Liver (tissue), 9 donors: Measurements from ENCODE around the gene DCT. TPM values are rescaled to one million over a fixed set of nuclear protein-coding genes. Genes with fewer than 3 reads are reported as not detected.

Experiments used
- DNase-seq: peaks from one replicate; pipeline ENCODE4 v3.0.0-alpha.2; 2017; ENCODE audit warnings: low spot score
- H3K27ac ChIP-seq, 2 donors: one replicate each; pipeline ENCODE4 v1.7.0; 2013; ENCODE audit warnings: inconsistent platforms in 2 of 2, low read length in 2 of 2, control low read depth in 1 of 2, low read depth in 1 of 2, mild to moderate bottlenecking in 1 of 2
- H3K27me3 ChIP-seq, 4 donors: one replicate each; pipeline versions ENCODE4 v1.6.1 to v1.7.0; 2013; ENCODE audit warnings: low read length in 3 of 4, inconsistent platforms in 1 of 4, mild to moderate bottlenecking in 1 of 4, moderate library complexity in 1 of 4; ENCODE audit not compliant: control insufficient read depth in 4 of 4, insufficient read depth in 4 of 4
- H3K36me3 ChIP-seq, 4 donors: one replicate each; pipeline versions ENCODE4 v1.6.1 to v1.7.0; 2013; ENCODE audit warnings: low read length in 3 of 4, mild to moderate bottlenecking in 3 of 4, low read depth in 1 of 4, moderate library complexity in 1 of 4; ENCODE audit not compliant: control insufficient read depth in 4 of 4, insufficient read depth in 3 of 4
- H3K4me1 ChIP-seq, 4 donors: one replicate each; pipeline versions ENCODE4 v1.6.1 to v1.7.0; 2013; ENCODE audit warnings: low read length in 3 of 4, mild to moderate bottlenecking in 3 of 4, moderate library complexity in 1 of 4; ENCODE audit not compliant: control insufficient read depth in 4 of 4, insufficient read depth in 4 of 4
- H3K4me3 ChIP-seq, 3 donors: one replicate each; pipeline versions ENCODE4 v1.6.1 to v1.7.0; 2013; ENCODE audit warnings: low read length in 3 of 3, control low read depth in 1 of 3, low read depth in 1 of 3, mild to moderate bottlenecking in 1 of 3
- H3K9ac ChIP-seq, 2 donors: one replicate each; pipeline ENCODE4 v1.7.0; 2013; ENCODE audit warnings: low read length in 2 of 2, mild to moderate bottlenecking in 2 of 2, moderate library complexity in 2 of 2, control low read depth in 1 of 2, low read depth in 1 of 2
- H3K9me3 ChIP-seq, 4 donors: one replicate each; pipeline versions ENCODE4 v1.6.1 to v1.7.0; 2013; ENCODE audit warnings: low read length in 3 of 4; ENCODE audit not compliant: control insufficient read depth in 4 of 4
- EGR1 ChIP-seq, 2 donors: IDR thresholded peaks; 2 replicates each; pipeline ENCODE4 v1.6.1; 2016 to 2018; ENCODE audit warnings: antibody characterized with exemption in 2 of 2, low read depth in 2 of 2
- FOXA2 ChIP-seq: IDR thresholded peaks from 2 replicates; pipeline ENCODE4 v1.6.1; 2016; ENCODE audit warnings: antibody characterized with exemption
- GABPA ChIP-seq, 2 donors: IDR thresholded peaks in 1 of 2; conservative IDR thresholded peaks in 1 of 2; 2 replicates each; pipeline ENCODE4 v1.6.1; 2016; ENCODE audit warnings: antibody characterized with exemption in 2 of 2, mild to moderate bottlenecking in 1 of 2, moderate library complexity in 1 of 2
- HNF4A ChIP-seq, 2 donors: conservative IDR thresholded peaks; 2 replicates each; pipeline ENCODE4 v1.6.1; 2016; ENCODE audit warnings: antibody characterized with exemption in 2 of 2, mild to moderate bottlenecking in 2 of 2
- HNF4G ChIP-seq: IDR thresholded peaks from 2 replicates; pipeline ENCODE4 v1.6.1; 2016; ENCODE audit warnings: antibody characterized with exemption
- JUND ChIP-seq, 2 donors: IDR thresholded peaks; 2 replicates each; pipeline ENCODE4 v1.6.1; 2016; ENCODE audit warnings: antibody characterized with exemption in 2 of 2
- NR2F2 ChIP-seq: IDR thresholded peaks from 2 replicates; pipeline ENCODE4 v1.6.1; 2016; ENCODE audit warnings: antibody characterized with exemption
- RAD21 ChIP-seq, 2 donors: IDR thresholded peaks; 2 replicates each; pipeline ENCODE4 v1.6.1; 2016; ENCODE audit warnings: antibody characterized with exemption in 2 of 2, mild to moderate bottlenecking in 2 of 2
- REST ChIP-seq: IDR thresholded peaks from 2 replicates; pipeline ENCODE4 v1.6.1; 2016; ENCODE audit warnings: antibody characterized with exemption, mild to moderate bottlenecking
- RXRA ChIP-seq, 2 donors: IDR thresholded peaks; 2 replicates each; pipeline ENCODE4 v1.6.1; 2017 to 2018; ENCODE audit warnings: antibody characterized with exemption in 2 of 2, mild to moderate bottlenecking in 1 of 2
- TAF1 ChIP-seq: conservative IDR thresholded peaks from 2 replicates; pipeline ENCODE4 v1.6.1; 2016; ENCODE audit warnings: antibody characterized with exemption, mild to moderate bottlenecking
- YY1 ChIP-seq: IDR thresholded peaks from 2 replicates; pipeline ENCODE4 v1.6.1; 2016; ENCODE audit warnings: antibody characterized with exemption, mild to moderate bottlenecking
- ZBTB33 ChIP-seq: IDR thresholded peaks from 2 replicates; pipeline ENCODE4 v1.6.1; 2016; ENCODE audit warnings: antibody characterized with exemption
- WGBS: extraction: QIAGEN DNeasy Blood & Tissue Kit; methylation state at CpG from one replicate; pipeline ENCODE4 v1.1.7; 2013; 5-methylcytosine and 5-hydroxymethylcytosine counted together
- polyA plus RNA-seq, 2 donors: library from polyadenylated mRNA; stranded (reverse) in 1 of 2; unstranded in 1 of 2; fragments of 200-250 nt in 1 of 2; fragments of >200 nt in 1 of 2; fragmentation: Nextera tagmentation in 1 of 2; extraction: Ambion mirVana in 1 of 2; gene quantifications; one replicate each; pipeline versions ENCODE4 v1.2.1 to v1.2.3, GENCODE V29; 2013 to 2015
- total RNA-seq, 2 donors: library from RNA; depleted of rRNA; stranded (reverse); fragments of >200 nt; gene quantifications; one replicate each; pipeline ENCODE4 v1.2.3, GENCODE V29; 2014
- TF ChIP-seq, protein P1 (sequence below): IDR thresholded peaks from 2 replicates; pipeline ENCODE4 v1.6.1; 2016; ENCODE audit warnings: antibody characterized with exemption
- TF ChIP-seq, protein P2 (sequence below): IDR thresholded peaks from 2 replicates; pipeline ENCODE4 v1.6.1; 2016; ENCODE audit warnings: antibody characterized with exemption
- TF ChIP-seq, protein P3 (sequence below): fragments of 150-350 bp; IDR thresholded peaks from 2 replicates; pipeline ENCODE4 v1.5.1; 2017; ENCODE audit warnings: improper control_type of control experiment, low read depth, low read length; ENCODE audit not compliant: missing input control
- donor health status: healthy.
- donor health status: healthy.
- donor health status: healthy.
- donor health status: healthy.
- donor health status: healthy.

Gene DCT
- total and polyA plus RNA-seq, 4 donors: 0.08 to 0.19 TPM; not detected in 2

DNA sequence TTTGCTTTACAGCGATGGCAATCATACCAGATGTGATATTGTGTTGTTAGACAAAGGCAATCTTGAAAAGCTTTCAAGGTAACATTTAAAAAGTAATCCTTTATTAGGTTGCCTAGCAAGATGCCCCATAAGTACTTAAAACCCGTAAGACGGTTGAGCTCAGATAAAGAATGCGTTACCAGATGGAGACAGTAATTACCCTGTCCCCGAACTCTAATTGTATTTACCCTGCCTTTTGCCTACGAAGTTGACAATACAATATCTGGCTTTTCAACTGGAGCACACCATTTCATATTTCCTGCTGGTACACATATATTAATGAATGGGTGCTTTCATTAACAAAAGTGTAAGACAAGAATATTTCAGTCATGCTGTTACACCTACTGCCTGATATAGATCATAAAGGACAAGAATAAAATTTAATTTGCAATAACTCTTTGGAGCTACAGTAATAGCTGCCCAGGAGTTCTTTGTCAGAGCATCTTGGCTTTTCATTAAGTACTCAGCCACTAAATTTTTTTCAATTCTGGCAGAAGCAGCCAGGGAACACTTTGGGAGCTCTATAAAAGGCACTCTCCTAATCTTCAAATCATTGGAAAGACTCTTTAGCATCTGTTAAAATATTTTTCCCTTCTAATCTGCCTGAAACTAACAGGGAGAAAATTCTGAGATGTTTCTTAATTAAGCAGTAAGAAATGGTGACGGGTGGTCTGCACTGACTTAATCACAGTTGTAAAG lies 63.8 kb downstream of the DCT start (continued):
- TF ChIP-seq JUND (IDR thresholded peaks at IDR 0.05) (no peak), EGR1 (IDR thresholded peaks at IDR 0.05; ENCODE audit: low read depth in 2 of 2) (no peak), HNF4G (no peak), NR2F2 (no peak), TAF1 (no peak), FOXA2 (no peak), GABPA (IDR thresholded peaks at IDR 0.05 in 1 of 2, conservative IDR thresholded peaks at IDR 0.05 in 1 of 2) (no peak)
- TF ChIP-seq, protein P1, sequence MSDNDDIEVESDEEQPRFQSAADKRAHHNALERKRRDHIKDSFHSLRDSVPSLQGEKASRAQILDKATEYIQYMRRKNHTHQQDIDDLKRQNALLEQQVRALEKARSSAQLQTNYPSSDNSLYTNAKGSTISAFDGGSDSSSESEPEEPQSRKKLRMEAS: no peak
- TF ChIP-seq, protein P2, sequence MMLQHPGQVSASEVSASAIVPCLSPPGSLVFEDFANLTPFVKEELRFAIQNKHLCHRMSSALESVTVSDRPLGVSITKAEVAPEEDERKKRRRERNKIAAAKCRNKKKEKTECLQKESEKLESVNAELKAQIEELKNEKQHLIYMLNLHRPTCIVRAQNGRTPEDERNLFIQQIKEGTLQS: no peak

- TF ChIP-seq, protein P2: no peak
- no peak for TF ChIP-seq TAF1
- DNase-seq: no peak
- 61% methylated on average over 4 of the region's 4 CpGs for WGBS
- H3K4me1 ChIP-seq: no peaks in the 10 kb centered on the region
- H3K36me3 ChIP-seq: no peaks in the 10 kb centered on the region
- no peak overlapping the region for H3K9ac ChIP-seq
- no peaks in the 10 kb centered on the region for H3K9me3 ChIP-seq
- no peaks in the 10 kb centered on the region for H3K27me3 ChIP-seq
- no peak overlapping the region for H3K4me3 ChIP-seq
- no peak overlapping the region for H3K27ac ChIP-seq
These were observed 64.8 kb downstream of the DCT start for GRCh38 chr13:94414708-94415107.

DNA sequence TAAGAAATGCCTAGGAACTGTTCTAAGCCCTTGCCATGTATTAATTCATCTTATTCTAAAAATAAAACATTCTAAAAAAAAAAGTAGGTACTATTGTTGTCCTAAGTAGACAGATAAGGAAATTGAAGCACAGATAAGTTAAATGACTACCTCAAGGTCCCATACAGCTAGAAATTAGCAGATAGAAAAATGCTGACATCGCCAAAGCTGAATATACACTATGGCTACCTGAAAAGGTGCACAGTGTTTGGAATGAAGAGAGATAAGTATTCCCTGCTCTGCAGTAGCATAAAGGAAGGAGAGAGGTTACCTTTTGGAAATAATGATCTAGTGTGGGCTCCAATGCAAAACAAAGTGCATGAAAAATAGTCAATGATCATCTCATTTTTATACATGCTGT lies 65.3 kb downstream of the DCT start:
- H3K9me3 ChIP-seq: no peaks in the 10 kb centered on the region
- no peak overlapping the region for H3K4me3 ChIP-seq
- no peak overlapping the region for H3K27ac ChIP-seq
- DNase-seq: no peak
- TF ChIP-seq HNF4A (conservative IDR thresholded peaks at IDR 0.05) (no peak), JUND (IDR thresholded peaks at IDR 0.05) (no peak), RXRA (IDR thresholded peaks at IDR 0.05) (no peak), REST (no peak), TAF1 (no peak), RAD21 (IDR thresholded peaks at IDR 0.05) (no peak), YY1 (no peak), ZBTB33 (no peak), FOXA2 (no peak), NR2F2 (no peak)
- TF ChIP-seq, protein P2: no peak
- TF ChIP-seq, protein P1: no peak
- TF ChIP-seq, protein P3, sequence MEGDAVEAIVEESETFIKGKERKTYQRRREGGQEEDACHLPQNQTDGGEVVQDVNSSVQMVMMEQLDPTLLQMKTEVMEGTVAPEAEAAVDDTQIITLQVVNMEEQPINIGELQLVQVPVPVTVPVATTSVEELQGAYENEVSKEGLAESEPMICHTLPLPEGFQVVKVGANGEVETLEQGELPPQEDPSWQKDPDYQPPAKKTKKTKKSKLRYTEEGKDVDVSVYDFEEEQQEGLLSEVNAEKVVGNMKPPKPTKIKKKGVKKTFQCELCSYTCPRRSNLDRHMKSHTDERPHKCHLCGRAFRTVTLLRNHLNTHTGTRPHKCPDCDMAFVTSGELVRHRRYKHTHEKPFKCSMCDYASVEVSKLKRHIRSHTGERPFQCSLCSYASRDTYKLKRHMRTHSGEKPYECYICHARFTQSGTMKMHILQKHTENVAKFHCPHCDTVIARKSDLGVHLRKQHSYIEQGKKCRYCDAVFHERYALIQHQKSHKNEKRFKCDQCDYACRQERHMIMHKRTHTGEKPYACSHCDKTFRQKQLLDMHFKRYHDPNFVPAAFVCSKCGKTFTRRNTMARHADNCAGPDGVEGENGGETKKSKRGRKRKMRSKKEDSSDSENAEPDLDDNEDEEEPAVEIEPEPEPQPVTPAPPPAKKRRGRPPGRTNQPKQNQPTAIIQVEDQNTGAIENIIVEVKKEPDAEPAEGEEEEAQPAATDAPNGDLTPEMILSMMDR: no peak
- H3K27me3 ChIP-seq: no peaks in the 10 kb centered on the region
- no peak overlapping the region for H3K9ac ChIP-seq
- H3K4me1 ChIP-seq: no peaks in the 10 kb centered on the region
- 95% methylated on average over 1 of the region's 1 CpG for WGBS
- H3K36me3 ChIP-seq: no peaks in the 10 kb centered on the region
